Activated CD8-positive, alpha-beta memory T cell treated with anti-CD3 and anti-CD28 coated beads for 24 hours (primary cell): ENCODE measurements around the gene PCDHGB4.
A peak's percentile ranks its signal among the peaks of the same experiment; 100 is the strongest.
"Not testable (repeated sequence)": the region's sequence is repeated elsewhere in the genome, so short reads cannot be mapped to it uniquely, and the experiment has no call there.

Experiments used
- DNase-seq: peaks from one replicate; pipeline ENCODE4 v3.0.0-alpha.2; 2020

The PCDHGB4 gene

DNA sequence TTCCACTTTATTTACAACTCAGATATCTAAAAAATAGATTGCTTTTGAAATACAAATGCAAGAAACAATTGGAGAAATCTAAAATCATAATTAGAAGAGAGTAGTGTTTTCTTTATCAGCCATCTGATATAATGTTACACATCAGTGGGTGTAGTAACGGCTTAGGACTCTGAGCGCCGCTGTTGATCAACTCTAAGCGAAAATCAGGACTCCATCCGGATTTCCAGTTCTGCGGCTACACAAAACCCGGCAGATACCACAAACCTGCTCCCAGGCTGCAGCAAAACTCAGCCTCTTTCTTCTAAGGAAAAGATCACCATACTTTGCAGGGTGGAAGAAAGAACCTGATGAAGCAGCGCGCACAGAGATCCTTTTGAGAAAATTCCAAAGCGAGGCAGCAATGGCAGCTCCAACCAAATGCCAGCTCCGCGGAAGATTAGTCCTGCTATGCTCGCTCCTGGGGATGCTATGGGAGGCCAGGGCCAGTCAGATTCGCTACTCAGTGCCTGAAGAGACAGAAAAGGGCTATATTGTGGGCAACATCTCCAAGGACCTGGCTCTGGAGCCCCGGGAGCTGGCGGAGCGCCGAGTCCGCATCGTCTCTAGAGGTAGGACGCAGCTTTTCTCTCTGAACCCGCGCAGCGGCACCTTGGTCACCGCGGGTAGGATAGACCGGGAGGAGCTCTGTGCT, 15.2 kb downstream of the PCDHGB4 start, which contains the start of gene PCDHGA9:
PCDHGA9 (plus strand) TSS at position 226 of the 691 bp plus-strand sequence; CDS start at position 401, 175 bp downstream.
- DNase-seq: no peak

DNA sequence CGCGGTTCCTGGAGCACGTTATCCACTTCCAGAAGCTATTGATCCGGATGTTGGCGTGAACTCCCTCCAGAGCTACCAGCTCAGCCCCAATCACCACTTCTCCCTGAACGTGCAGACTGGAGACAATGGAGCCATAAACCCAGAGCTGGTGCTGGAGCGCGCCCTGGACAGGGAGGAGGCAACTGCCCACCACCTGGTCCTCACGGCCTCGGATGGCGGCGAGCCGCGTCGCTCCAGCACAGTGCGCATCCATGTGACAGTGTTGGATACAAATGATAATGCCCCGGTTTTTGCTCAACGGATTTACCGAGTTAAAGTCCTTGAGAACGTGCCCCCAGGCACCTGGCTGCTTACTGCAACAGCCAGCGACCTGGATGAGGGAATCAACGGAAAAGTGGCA, 15.9 kb downstream of the PCDHGB4 start:
- no peak for DNase-seq

DNA sequence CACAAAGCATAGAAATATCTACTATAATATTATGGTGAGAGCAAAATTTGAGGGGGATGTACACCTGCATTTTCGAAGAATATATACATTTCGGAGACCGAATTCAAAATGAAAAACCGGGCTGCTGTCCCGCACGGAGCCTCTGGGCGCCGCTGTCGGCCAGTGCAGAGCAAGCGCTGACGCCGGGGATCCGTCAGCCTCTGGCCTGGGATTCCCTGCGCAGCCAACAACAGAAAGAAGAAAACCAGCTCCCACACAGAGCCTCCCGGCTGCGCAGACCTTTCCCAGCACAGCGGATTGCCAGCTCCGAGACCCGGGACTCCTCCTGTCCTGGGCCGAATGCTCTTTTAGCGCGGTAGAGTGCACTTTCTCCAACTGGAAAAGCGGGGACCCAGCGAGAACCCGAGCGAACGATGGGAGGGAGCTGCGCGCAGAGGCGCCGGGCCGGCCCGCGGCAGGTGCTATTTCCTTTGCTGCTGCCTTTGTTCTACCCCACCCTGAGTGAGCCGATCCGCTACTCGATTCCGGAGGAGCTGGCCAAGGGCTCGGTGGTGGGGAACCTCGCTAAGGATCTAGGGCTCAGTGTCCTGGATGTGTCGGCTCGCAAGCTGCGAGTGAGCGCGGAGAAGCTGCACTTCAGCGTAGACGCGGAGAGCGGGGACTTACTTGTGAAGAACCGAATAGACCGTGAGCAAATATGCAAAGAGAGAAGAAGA, 20.4 kb downstream of the PCDHGB4 start, which contains the start of gene PCDHGB6:
PCDHGB6 (plus strand) TSS at position 232 of the 716 bp plus-strand sequence; CDS start at position 414, 182 bp downstream.
- DNase-seq: peak; percentile 54

DNA sequence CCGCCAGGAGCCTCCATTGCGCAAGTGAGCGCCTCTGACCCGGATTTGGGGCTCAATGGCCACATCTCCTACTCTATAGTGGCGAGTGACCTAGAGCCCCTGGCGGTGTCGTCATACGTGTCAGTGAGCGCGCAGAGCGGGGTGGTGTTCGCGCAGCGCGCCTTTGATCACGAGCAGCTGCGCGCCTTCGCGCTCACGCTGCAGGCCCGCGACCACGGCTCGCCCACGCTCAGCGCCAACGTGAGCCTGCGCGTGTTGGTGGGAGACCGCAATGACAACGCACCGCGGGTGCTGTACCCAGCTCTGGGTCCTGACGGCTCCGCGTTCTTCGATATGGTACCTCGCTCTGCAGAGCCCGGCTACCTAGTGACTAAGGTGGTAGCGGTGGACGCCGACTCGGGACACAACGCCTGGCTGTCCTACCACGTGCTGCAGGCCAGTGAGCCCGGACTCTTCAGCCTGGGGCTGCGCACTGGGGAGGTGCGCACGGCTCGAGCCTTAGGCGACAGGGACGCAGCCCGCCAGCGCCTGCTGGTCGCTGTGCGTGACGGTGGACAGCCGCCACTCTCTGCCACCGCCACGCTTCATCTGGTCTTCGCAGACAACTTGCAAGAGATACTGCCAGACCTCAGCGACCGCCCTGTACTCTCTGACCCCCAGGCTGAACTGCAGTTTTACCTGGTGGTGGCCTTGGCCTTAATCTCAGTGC, 22.3 kb downstream of the PCDHGB4 start:
- no peak for DNase-seq

DNA sequence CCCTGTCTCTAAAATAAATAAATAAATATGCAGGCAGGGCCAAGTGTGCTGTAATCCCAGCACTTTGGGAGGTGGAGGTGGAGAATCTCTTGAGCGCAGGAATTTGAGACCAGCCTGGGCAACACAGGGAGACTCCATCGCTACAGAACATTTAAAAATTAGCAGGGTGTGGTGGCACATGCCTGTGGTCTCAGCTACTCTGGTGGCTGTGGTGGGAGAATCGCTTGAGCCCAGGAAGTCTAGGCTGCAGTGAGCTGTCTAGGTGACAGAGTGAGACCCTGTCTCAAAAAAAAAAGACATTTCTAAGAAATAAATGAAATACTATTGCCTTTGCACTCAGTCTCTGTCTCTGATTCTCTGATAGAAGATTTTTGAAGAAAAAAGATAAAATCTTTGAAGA, 24.1 kb downstream of the PCDHGB4 start:
- no peak for DNase-seq

DNA sequence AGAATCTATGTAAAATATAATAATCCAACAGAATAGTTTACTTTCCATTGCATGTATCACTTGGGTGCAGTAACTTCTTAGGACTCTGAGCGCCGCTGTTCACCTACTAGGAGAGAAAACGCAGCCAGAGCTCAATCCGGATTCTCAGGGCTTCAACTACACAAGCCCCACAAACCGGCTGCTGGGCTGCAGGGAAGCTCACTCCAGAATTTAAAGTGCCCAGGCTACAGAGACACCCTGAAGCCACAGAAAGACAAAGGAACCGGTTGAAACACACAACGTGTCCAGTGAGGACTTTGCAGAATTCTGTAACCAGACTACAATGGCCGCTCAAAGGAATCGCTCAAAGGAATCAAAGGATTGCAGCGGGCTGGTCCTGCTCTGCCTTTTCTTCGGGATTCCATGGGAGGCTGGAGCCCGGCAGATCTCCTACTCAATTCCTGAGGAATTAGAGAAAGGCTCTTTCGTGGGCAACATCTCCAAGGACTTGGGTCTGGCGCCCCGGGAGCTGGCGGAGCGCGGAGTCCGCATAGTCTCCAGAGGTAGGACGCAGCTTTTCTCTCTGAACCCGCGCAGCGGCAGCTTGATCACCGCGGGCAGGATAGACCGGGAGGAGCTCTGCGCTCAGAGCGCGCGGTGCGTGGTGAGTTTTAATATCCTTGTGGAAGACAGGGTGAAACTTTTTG, 25.5 kb downstream of the PCDHGB4 start, which contains the start of gene PCDHGA10:
PCDHGA10 (plus strand) TSS at position 134 of the 686 bp plus-strand sequence; CDS start at position 323, 189 bp downstream.
- peak; percentile 70 for DNase-seq

DNA sequence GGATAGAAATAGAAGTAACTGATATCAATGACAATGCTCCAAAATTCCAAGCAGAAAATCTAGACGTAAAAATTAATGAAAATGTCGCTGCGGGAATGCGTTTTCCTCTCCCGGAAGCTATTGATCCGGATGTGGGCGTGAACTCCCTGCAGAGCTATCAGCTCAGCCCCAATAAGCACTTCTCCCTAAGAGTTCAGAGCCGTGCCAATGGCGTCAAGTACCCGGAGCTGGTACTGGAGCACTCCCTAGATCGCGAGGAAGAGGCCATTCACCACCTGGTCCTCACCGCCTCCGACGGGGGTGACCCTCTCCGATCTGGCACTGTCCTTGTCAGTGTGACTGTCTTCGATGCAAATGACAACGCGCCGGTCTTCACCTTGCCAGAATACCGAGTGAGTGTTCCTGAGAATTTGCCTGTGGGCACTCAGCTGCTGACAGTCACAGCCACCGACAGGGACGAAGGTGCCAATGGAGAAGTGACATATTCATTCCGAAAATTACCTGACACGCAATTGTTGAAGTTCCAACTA, 26.1 kb downstream of the PCDHGB4 start:
- no peak for DNase-seq

DNA sequence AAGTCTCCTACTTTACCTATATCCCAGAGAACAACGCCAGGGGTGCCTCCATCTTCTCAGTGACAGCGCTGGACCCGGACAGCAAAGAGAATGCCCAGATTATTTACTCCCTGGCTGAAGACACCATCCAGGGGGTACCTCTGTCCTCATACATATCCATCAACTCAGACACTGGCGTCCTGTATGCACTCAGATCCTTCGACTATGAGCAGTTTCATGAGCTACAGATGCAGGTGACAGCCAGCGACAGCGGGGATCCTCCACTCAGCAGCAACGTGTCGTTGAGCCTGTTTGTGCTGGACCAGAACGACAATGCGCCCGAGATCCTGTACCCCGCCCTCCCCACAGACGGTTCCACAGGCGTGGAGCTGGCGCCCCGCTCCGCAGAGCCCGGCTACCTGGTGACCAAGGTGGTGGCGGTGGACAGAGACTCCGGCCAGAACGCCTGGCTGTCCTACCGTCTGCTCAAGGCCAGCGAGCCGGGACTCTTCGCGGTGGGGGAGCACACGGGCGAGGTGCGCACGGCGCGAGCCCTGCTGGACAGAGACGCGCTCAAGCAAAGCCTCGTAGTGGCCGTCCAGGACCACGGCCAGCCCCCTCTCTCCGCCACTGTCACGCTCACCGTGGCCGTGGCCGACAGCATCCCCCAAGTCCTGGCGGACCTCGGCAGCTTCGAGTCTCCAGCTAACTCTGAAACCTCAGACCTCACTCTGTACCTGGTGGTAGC, 27.2 kb downstream of the PCDHGB4 start:
- not testable (repeated sequence) for DNase-seq

DNA sequence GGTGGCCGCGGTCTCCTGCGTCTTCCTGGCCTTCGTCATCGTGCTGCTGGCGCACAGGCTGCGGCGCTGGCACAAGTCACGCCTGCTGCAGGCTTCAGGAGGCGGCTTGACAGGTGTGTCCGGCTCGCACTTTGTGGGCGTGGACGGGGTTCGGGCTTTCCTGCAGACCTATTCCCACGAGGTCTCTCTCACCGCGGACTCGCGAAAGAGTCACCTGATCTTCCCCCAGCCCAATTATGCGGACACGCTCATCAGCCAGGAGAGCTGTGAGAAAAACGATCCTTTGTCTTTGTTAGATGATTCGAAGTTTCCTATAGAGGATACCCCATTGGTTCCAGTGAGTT, 27.7 kb downstream of the PCDHGB4 start:
- not testable (repeated sequence) for DNase-seq

DNA sequence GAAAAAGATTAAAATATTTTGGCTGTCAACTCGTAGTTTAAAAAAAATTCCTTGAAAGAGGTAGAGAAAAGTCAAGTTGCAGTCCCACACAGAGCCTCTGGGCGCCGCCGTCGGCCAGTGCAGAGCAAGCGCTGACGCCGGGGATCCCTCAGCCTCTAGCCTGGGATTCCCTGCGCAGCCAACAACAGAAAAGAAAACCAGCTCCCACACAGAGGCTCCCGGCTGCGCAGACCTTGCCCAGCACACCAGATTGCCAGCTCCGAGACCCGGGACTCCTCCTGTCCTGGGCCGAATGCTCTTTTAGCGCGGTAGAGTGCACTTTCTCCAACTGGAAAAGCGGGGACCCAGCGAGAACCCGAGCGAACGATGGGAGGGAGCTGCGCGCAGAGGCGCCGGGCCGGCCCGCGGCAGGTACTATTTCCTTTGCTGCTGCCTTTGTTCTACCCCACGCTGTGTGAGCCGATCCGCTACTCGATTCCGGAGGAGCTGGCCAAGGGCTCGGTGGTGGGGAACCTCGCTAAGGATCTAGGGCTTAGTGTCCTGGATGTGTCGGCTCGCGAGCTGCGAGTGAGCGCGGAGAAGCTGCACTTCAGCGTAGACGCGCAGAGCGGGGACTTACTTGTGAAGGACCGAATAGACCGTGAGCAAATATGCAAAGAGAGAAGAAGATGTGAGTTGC, 30.1 kb downstream of the PCDHGB4 start, which contains the start of gene PCDHGB7:
PCDHGB7 (plus strand) TSS at position 184 of the 679 bp plus-strand sequence; CDS start at position 367, 183 bp downstream.
- DNase-seq: not testable (repeated sequence)

DNA sequence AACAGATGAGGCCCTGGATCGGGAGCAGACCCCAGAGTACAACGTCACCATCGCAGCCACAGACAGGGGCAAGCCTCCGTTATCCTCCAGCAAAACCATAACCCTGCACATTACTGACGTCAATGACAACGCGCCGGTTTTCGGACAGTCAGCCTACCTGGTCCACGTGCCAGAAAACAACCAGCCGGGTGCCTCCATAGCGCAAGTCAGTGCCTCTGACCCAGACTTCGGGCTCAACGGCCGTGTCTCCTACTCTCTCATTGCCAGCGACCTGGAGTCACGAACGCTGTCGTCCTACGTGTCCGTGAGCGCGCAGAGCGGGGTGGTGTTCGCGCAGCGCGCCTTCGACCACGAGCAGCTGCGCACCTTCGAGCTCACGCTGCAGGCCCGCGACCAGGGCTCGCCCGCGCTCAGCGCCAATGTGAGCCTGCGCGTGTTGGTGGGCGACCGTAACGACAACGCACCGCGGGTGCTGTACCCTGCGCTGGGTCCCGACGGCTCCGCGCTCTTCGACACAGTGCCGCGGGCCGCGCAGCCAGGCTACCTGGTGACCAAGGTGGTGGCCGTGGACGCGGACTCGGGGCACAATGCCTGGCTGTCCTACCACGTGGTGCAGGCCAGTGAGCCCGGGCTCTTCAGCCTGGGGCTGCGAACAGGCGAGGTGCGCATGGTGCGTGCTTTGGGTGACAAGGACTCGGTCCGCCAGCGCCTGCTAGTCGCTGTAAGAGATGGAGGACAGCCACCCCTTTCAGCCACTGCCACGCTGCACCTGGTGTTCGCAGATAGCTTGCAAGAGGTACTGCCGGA, 31.8 kb downstream of the PCDHGB4 start:
- DNase-seq: no peak

DNA sequence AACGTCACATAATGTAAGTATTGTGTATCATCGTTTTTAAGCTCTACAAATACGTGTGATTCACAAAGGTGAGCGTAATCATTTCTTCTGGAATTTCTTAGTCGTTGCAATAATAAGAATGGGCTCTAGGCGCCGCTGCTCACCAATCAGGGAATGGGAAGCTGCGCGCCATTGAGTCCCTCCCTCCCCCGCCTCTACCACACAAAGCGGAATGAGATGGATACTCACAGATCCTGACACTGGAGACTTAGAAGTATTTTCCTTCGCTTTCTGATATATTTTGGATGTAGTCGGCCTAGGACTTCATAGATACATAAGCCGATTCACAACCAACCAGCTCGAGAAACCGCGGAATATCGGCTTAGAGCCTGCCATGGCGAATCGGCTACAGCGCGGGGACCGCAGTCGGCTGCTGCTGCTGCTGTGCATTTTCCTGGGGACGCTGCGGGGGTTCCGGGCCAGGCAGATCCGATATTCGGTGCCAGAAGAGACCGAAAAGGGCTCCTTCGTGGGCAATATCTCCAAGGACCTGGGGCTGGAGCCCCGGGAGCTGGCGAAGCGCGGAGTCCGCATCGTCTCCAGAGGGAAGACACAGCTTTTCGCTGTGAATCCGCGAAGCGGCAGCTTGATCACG, 33.5 kb downstream of the PCDHGB4 start, which contains the start of gene PCDHGA11:
PCDHGA11 (plus strand) TSS at position 197 of the 634 bp plus-strand sequence; CDS start at position 374, 177 bp downstream.
- DNase-seq: no peak

DNA sequence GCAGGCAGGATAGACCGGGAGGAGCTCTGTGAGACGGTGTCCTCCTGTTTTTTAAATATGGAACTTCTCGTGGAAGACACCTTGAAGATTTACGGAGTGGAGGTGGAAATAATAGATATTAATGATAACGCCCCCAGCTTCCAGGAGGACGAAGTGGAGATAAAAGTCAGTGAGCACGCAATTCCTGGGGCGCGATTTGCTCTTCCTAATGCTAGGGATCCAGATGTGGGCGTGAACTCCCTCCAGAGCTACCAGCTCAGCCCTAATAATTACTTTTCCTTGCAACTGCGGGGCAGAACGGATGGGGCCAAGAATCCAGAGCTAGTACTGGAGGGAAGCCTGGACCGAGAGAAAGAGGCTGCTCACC, 34.0 kb downstream of the PCDHGB4 start:
- no peak for DNase-seq

DNA sequence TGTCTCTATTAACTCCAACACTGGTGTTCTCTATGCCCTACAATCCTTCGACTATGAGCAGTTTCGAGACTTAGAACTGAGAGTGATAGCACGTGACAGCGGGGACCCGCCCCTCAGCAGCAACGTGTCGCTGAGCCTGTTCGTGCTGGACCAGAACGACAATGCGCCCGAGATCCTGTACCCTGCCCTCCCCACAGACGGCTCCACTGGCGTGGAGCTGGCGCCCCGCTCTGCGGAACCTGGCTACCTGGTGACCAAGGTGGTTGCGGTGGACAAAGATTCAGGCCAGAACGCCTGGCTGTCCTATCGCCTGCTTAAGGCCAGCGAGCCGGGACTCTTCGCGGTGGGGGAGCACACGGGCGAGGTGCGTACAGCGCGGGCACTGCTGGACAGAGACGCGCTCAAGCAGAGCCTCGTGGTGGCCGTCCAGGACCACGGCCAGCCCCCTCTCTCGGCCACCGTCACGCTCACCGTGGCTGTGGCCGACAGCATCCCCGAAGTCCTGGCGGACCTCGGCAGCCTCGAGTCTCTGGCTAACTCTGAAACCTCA, 35.3 kb downstream of the PCDHGB4 start:
- no peak for DNase-seq

DNA sequence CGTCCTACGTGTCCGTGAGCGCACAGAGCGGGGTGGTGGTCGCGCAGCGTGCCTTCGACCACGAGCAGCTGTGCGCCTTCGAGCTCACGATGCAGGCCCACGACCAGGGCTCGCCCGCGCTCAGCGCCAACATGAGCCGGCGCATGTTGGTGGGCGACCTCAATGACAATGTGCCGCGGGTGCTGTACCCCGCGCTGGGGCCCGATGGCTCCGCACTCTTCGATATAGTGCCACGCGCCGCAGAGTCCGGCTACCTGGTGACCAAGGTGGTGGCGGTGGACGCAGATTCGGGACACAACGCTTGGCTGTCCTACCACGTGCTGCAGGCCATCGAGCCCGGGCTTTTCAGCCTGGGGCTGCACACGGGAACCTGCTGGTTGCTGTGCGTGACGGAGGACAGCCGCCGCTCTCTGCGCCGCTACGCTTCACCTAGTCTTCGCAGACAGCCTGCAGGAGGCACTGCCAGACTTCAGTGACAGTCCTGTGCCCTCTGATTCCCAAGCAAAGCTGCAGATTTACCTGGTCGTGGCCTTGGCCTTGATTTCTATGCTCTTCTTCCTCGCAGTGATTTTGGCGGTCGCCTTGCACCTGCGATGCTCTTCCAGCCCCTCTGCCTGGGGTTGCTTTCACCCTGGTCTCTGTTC, 40.4 kb downstream of the PCDHGB4 start:
- DNase-seq: no peak

DNA sequence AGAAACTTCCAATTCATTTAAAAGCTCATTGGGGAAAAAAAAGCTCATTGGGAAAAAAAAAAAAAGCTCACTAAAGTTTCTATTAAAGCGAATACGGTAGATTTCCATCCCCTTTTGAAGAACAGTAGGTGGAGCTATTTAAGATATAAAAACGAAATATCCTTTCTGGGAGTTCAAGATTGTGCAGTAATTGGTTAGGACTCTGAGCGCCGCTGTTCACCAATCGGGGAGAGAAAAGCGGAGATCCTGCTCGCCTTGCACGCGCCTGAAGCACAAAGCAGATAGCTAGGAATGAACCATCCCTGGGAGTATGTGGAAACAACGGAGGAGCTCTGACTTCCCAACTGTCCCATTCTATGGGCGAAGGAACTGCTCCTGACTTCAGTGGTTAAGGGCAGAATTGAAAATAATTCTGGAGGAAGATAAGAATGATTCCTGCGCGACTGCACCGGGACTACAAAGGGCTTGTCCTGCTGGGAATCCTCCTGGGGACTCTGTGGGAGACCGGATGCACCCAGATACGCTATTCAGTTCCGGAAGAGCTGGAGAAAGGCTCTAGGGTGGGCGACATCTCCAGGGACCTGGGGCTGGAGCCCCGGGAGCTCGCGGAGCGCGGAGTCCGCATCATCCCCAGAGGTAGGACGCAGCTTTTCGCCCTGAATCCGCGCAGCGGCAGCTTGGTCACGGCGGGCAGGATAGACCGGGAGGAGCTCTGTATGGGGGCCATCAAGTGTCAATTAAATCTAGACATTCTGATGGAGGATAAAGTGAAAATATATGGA, 43.0 kb downstream of the PCDHGB4 start, which contains the start of gene PCDHGA12:
PCDHGA12 (plus strand) TSS at position 176 of the 782 bp plus-strand sequence; CDS start at position 429, 253 bp downstream.
- no peak for DNase-seq

DNA sequence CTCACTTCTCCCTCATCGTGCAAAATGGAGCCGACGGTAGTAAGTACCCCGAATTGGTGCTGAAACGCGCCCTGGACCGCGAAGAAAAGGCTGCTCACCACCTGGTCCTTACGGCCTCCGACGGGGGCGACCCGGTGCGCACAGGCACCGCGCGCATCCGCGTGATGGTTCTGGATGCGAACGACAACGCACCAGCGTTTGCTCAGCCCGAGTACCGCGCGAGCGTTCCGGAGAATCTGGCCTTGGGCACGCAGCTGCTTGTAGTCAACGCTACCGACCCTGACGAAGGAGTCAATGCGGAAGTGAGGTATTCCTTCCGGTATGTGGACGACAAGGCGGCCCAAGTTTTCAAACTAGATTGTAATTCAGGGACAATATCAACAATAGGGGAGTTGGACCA, 43.8 kb downstream of the PCDHGB4 start:
- no peak for DNase-seq

DNA sequence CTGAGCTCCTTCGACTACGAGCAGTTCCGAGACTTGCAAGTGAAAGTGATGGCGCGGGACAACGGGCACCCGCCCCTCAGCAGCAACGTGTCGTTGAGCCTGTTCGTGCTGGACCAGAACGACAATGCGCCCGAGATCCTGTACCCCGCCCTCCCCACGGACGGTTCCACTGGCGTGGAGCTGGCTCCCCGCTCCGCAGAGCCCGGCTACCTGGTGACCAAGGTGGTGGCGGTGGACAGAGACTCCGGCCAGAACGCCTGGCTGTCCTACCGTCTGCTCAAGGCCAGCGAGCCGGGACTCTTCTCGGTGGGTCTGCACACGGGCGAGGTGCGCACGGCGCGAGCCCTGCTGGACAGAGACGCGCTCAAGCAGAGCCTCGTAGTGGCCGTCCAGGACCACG, 44.8 kb downstream of the PCDHGB4 start:
- DNase-seq: not testable (repeated sequence)
